Adrenal gland (tissue), 12 donors: Measurements from ENCODE around the gene NIN. TPM values are rescaled to one million over a fixed set of nuclear protein-coding genes. Genes with fewer than 3 reads are reported as not detected.

Experiments
- DNase-seq, 7 donors: peaks; one replicate each; pipeline ENCODE4 v3.0.0-alpha.2; 2019 to 2020
- H3K27ac ChIP-seq, 5 donors: fragments of 200-600 bp; sonication (generic) in 4 of 5; 1 replicate in 3 of 5; 2 replicates in 2 of 5; pipeline versions ENCODE4 v1.5.1 to v1.8.0; 2016 to 2020; ENCODE audit warnings: mild to moderate bottlenecking in 1 of 5
- H3K27me3 ChIP-seq: fragments of 200-600 bp; 2 replicates; pipeline ENCODE4 v1.8.0; 2021
- H3K36me3 ChIP-seq, 2 donors: fragments of 200-600 bp; replicated peaks in 1 of 2; 1 replicate in 1 of 2; 2 replicates in 1 of 2; pipeline versions ENCODE4 v1.5.1 to v1.8.0; 2018 to 2022
- H3K4me1 ChIP-seq, 2 donors: fragments of 200-600 bp; replicated peaks in 1 of 2; 1 replicate in 1 of 2; 2 replicates in 1 of 2; pipeline versions ENCODE4 v1.5.1 to v1.8.0; 2018 to 2021
- H3K4me3 ChIP-seq, 4 donors: fragments of 200-600 bp; sonication (generic) in 3 of 4; one replicate each; pipeline ENCODE4 v1.5.1; 2016 to 2018
- H3K9me3 ChIP-seq, 3 donors: fragments of 200-600 bp; sonication (generic) in 1 of 3; replicated peaks in 1 of 3; 1 replicate in 2 of 3; 2 replicates in 1 of 3; pipeline versions ENCODE4 v1.5.1 to v1.8.0; 2016 to 2021
- POLR2A ChIP-seq, 2 donors: fragments of 450-650 bp; IDR thresholded peaks; one replicate each; pipeline ENCODE4 v1.6.1; 2017; ENCODE audit warnings: antibody characterized with exemption in 2 of 2, mild to moderate bottlenecking in 2 of 2, moderate library complexity in 1 of 2
- WGBS, 4 donors: extraction: QIAGEN DNeasy Blood & Tissue Kit in 2 of 4; methylation state at CpG; one replicate each; pipeline versions ENCODE4 v1.1.5 to v1.1.7; 2013 to 2017; 5-methylcytosine and 5-hydroxymethylcytosine counted together
- intact Hi-C, 2 donors: fragments of 100-400 bp; cut with DNase I; formaldehyde crosslinking; loops; one replicate each; pipeline versions ENCODE4 v1.14.1 to v1.15.0; 2022 to 2023
- polyA plus RNA-seq, 3 donors: library from polyadenylated mRNA; stranded (reverse); fragments of 200-250 nt in 2 of 3; fragments of 350-450 nt in 1 of 3; fragmentation: Illumina TruSeq in 1 of 3; extraction: RNeasy Lipid Tissue Mini Kit (QIAGEN cat#74804) in 1 of 3; gene quantifications; one replicate each; pipeline ENCODE4 v1.2.3, GENCODE V29; 2013 to 2014
- total RNA-seq, 9 donors: library from RNA; depleted of rRNA in 4 of 9; stranded (reverse); fragments of >200 nt in 4 of 9; fragments of 120-200 nt in 1 of 9; fragmentation: NEBNext Ultra II Directional in 1 of 9; extraction: Animal tissue kit (Norgen Biotek cat#: 25700) in 1 of 9; gene quantifications; one replicate each; pipeline versions ENCODE4 v1.1.0 to v1.2.4, GENCODE V29; 2013 to 2023
- TF ChIP-seq, protein P1 (sequence below), 6 experiments: fragments of 450-650 bp in 4 of 6; fragments of 200-600 bp in 2 of 6; sonication (generic) in 1 of 6; IDR thresholded peaks; 1 replicate in 5 of 6; 2 replicates in 1 of 6; pipeline versions ENCODE4 v1.5.1 to v1.8.0; 2016 to 2021; ENCODE audit warnings: antibody characterized with exemption in 6 of 6, mild to moderate bottlenecking in 2 of 6, moderate library complexity in 1 of 6
- donor health status: healthy with polysubstance abuse.
- donor health status: Bipolar disorder and iron deficiency.
- donor health status: DM: yes; HTN: yes; CAD: no.
- donor health status: DM: no; HTN: no; CAD: no.
- donor health status: DM: no; HTN: no; CAD: no.
- donor health status: DM: yes; HTN: yes; CAD: no.

Gene NIN
- total and polyA plus RNA-seq, 12 donors, result 3.0 to 66.1 (median 17.9) TPM

DNA sequence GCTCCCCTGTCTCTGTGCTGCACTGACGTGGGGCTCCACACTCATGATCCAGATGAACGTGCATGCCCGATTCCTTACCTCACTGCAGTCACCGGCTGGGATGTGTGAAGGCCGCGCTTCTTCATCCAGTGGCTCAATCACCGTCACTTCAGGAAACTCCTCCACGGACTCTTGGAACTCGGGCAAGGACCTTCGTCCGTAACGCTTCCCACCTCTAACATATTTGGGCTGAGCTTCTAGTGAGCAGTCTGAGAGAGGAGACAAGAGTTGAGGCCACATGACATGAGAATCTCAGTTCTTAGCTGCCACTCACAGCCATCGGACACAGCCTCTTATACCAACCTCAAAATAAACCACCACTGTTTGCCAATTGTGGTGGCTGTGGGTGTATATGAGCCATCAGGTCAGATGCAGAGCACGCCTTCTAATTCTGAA, 38.3 kb downstream of the NIN start:
- H3K27me3 ChIP-seq, result no peaks in the 10 kb centered on the region
- no peak overlapping the region for H3K4me3 ChIP-seq
- 93 to 98% (median 94%) methylated on average over 14 of the region's 14 CpGs for WGBS, 4 donors
- no peak for DNase-seq
- TF ChIP-seq, protein P1, sequence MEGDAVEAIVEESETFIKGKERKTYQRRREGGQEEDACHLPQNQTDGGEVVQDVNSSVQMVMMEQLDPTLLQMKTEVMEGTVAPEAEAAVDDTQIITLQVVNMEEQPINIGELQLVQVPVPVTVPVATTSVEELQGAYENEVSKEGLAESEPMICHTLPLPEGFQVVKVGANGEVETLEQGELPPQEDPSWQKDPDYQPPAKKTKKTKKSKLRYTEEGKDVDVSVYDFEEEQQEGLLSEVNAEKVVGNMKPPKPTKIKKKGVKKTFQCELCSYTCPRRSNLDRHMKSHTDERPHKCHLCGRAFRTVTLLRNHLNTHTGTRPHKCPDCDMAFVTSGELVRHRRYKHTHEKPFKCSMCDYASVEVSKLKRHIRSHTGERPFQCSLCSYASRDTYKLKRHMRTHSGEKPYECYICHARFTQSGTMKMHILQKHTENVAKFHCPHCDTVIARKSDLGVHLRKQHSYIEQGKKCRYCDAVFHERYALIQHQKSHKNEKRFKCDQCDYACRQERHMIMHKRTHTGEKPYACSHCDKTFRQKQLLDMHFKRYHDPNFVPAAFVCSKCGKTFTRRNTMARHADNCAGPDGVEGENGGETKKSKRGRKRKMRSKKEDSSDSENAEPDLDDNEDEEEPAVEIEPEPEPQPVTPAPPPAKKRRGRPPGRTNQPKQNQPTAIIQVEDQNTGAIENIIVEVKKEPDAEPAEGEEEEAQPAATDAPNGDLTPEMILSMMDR (IDR thresholded peaks at IDR 0.05), result no peak
- no peak for TF ChIP-seq POLR2A (IDR thresholded peaks at IDR 0.05)
- peaks cover 0 to 5% of the 10 kb centered on the region in 2 donors for H3K36me3 ChIP-seq
- no peak overlapping the region for H3K27ac ChIP-seq
- no peaks in the 10 kb centered on the region for H3K9me3 ChIP-seq
- H3K4me1 ChIP-seq, result no peaks in the 10 kb centered on the region
- intact Hi-C loops, result no loop called here

DNA sequence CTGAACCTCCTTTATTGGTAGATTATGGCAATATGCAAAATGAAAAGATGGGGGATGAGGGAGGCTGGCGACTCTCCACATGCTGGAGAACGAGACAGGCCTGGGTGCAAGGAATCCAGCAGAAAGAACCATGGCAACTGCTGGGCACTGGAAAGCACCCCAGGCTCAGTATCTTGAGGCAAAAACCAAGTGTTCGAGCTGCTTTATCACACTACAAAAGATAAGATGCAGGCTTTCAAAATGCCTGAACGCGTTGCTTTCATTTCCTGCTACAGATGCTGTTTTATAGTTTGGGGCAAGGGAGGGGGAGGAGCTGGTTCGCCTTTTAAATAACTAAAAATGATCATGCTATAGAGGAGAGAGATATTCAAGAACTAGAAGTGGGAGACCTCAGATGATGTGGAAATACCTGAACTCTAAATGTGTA, 38.9 kb downstream of the NIN start:
- Histone ChIP-seq H3K4me1 (peaks cover 0 to 6% of the 10 kb centered on the region in 2 donors), H3K4me3 (no peak overlapping the region), H3K27ac (no peak overlapping the region), H3K27me3 (no peaks in the 10 kb centered on the region), H3K36me3 (peaks cover 0 to 5% of the 10 kb centered on the region in 2 donors), H3K9me3 (no peaks in the 10 kb centered on the region)
- intact Hi-C loops, result no loop called here
- no peak for DNase-seq
- TF ChIP-seq, protein P1 (IDR thresholded peaks at IDR 0.05), result no peak
- no peak for TF ChIP-seq POLR2A (IDR thresholded peaks at IDR 0.05)
- 77 to 83% (median 79%) methylated on average over 6 of the region's 6 CpGs for WGBS, 4 donors

DNA sequence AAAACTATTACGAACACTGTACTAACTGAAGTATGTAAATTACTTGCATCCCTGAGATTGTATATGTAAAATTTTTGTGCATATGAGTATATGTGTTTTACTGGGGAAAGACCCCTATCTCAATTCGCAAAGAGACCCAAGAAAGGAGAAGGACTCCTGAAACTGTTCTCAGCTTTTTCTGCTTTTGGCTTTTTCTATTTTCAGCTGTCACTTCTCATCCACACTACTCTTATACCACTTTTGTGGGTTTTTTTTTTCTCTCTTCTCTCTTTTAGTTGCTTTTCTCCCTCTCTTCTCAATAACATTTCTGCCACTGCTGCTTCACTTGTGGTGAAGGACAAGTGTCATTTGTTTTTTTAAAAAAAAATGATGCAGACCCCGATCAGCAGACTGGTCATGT, 39.8 kb downstream of the NIN start:
- Histone ChIP-seq H3K4me1 (peaks cover 0 to 7% of the 10 kb centered on the region in 2 donors), H3K27ac (no peak overlapping the region)
- intact Hi-C loops, result no loop called here

DNA sequence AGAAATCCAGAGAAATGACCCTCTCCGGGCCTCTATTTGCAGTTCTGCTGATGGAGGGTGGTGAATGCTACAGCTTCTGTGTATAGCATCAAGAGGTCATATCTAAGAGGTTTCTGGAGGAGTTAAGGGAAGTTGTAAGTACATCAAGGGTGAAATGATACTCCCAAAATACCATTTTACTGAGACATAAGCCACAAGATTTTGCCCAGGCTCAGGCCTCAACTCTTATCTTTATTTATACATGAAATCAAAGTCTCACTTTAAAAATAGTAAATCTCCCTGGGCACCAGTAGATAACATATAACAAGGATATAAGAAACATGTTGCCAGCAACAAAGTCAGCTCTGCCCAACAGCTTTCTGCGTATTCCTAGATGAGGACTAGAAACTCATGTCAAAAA, 40.4 kb downstream of the NIN start:
- WGBS, 4 donors, result 92 to 97% (median 95%) methylated on average over 2 of the region's 2 CpGs

More for the DNA sequence above, 39.8 kb downstream of the NIN start:
- 88 to 93% (median 90%) methylated on average over 3 of the region's 3 CpGs for WGBS, 4 donors
- no peak overlapping the region for H3K4me3 ChIP-seq
- no peaks in the 10 kb centered on the region for H3K27me3 ChIP-seq
- H3K9me3 ChIP-seq, result no peaks in the 10 kb centered on the region
- DNase-seq, result no peak
- TF ChIP-seq, protein P1 (IDR thresholded peaks at IDR 0.05), result no peak
- no peak for TF ChIP-seq POLR2A (IDR thresholded peaks at IDR 0.05)
- H3K36me3 ChIP-seq, result peaks cover 0 to 5% of the 10 kb centered on the region in 2 donors

More for the DNA sequence above, 40.4 kb downstream of the NIN start:
- Histone ChIP-seq H3K4me3 (no peak overlapping the region), H3K27ac (no peak overlapping the region), H3K36me3 (peaks cover 0 to 5% of the 10 kb centered on the region in 2 donors), H3K27me3 (no peaks in the 10 kb centered on the region), H3K4me1 (peaks cover 0 to 7% of the 10 kb centered on the region in 2 donors), H3K9me3 (no peaks in the 10 kb centered on the region)
- intact Hi-C loops, result no loop called here
- TF ChIP-seq POLR2A (IDR thresholded peaks at IDR 0.05), result no peak
- TF ChIP-seq, protein P1 (IDR thresholded peaks at IDR 0.05), result no peak
- no peak for DNase-seq
